GM18519 (cell line): Measurements from ENCODE around the gene CD300A.
"Not testable (repeated sequence)": the region's sequence is repeated elsewhere in the genome, so short reads cannot be mapped to it uniquely, and the experiment has no call there.

Source experiments
- ATAC-seq: cut with Tn5 transposase; IDR thresholded peaks from one replicate; pipeline ENCODE4 v1.9.1; 2021; ENCODE audit warnings: mild to moderate bottlenecking, moderate library complexity; ENCODE audit not compliant: unreplicated experiment, low FRiP score

CD300A gene

DNA sequence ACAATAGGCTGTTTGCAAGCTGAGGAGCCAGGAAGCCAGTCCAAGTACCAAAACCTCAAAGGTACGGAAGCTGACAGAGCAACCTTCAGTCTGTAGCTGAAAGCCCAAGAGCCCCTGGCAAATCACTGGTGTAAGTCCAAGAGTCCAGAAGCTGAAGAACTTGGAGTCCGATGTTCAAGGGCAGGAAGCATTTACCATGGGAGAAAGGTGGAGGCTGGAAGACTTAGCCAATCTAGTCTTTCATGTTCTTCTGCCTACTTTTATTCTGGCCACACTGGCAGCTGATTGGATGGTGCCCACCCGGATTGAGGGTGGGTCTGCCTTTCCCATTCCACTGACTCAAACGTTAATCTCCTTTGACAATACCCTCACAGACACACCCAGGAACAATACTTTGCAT, 49.5 kb downstream of the CD300A start:
- ATAC-seq, result no peak

DNA sequence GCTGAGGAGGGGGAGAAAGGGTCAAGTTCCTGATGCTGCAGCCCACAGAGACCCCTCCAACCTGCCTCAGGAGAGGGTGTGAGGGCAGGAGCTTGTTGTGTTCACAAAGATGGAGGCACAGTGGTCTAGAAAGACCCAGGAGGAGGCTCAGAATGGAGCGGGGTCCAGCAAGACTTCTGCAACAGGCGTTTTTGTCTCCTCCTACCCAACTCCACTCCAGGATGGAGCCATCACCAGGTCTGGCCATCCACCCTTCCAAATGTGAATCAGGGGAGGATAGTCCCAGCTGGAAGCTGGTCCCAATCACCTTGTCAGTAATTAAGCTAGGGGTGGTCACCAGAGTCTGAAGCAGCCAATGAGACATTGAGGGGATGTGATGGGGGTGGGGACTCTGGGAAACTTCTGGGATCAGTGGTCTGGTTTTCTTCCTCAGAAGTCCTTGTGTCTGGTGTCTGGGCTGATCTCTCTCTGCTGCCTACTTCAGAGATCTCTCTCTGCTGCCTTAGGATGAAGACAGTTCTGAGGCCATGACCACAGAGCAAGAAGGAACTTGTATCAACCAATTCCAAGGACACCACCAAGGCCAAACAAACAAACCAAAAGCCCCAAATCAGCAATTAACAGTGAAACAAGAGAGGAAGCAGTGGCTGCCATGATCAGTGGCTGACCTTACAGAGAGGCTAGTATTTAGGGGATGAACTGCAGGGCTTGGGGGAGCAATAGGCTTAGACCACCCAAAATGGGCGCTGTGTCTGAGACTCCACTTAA, 50.3 kb downstream of the CD300A start:
- ATAC-seq, result no peak

DNA sequence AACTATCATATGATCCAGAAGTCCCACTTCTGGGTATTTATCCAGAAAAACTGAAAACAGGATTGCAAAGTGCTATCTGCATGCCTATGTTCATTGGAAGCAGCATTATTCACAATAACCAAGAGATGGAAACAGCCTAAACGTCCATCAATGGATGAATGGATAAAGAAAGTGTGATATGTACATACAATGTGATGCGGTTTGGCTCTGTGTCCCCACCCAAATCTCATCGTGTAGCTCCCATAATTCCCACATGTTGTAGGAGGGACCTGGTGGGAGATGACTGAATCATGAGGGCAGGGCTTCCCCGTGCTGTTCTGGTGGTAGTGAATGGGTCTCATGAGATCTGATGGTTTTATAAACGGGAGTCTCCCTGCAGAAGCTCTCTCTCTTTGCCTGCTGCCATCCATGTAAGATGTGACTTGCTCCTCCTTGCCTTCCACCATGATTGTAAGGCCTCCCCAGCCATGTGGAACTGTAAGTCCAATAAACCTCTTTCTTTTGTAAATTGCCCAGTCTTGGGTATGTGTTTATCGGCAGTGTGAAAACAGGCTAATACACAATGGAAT, 52.1 kb downstream of the CD300A start:
- ATAC-seq, result not testable (repeated sequence)

DNA sequence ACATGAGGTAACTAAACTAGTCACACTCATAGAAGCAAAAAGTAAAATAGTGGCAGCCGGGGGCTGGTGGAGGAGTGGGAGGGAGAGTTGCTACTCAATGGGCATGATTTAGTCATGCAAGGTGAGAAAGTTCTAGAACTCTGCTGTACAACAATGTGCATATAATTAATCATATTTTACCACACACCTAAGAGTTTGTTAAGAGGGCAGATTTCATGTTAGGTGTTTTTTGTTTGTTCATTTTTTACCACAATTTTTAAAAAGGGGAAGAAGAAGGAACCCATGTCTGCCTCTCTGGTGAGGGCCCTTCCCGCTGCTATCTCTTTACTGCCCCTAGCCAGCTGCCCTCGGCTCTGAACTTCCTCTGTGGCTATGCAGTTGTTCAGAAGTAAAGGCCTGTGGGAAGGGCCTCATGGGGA, 53.6 kb downstream of the CD300A start:
- no peak for ATAC-seq

DNA sequence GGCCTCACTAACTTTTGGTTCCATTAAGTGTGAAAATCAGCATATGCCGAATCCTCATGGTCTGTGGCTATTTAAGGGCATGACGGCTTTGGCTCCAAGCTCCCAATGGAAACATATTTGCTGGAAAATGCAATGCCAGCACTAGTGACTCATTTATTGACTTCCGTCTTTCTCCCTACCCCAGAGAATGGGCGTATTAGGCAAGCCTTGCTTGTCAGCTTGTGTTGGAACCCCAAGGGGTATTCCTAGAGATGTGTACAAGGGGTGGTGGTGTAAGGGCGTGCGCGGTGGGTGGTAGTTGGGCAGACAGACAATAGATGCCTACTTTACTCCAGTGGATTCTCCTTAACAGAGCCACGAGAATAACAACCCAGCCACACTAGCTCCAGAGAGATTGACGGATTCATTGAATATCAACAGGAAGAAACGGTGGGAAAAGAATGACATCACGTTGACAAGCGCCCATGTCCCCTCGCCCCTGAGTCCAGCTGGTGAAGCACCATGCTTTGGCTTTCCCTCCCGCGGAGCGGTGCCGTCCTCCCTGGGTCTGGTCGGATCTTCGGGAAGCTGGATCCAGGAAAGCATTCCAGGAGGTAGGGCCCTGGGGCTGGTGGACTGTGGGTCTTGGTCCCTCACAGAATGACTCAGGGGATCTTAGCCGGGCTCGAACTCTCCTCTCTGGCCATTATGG, 54.5 kb downstream of the CD300A start:
- no peak for ATAC-seq

DNA sequence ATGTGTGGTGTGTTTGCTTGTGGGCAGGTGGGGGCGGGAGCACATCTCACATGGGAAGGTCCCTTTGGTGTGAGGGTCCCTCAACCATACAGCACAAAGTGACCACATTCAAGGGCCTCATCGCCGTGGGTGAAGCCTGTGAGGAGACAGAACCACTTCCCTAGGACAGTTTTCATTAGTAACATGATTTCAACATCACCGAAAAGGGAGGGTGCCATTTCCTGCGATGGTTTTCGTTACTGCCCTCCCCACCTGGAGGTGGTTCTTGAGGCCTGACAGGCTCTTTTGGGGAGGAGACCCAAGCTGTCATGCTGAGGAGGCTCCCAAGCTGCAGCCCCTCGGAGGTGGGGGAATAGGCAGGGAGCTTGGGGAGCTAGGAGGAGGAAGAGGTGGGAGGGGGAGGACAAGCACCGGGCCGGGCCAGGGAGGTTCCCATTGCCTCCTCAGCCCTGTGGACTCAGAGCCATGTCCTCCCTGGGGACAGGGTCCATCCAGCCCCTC, 55.3 kb downstream of the CD300A start:
- no peak for ATAC-seq

DNA sequence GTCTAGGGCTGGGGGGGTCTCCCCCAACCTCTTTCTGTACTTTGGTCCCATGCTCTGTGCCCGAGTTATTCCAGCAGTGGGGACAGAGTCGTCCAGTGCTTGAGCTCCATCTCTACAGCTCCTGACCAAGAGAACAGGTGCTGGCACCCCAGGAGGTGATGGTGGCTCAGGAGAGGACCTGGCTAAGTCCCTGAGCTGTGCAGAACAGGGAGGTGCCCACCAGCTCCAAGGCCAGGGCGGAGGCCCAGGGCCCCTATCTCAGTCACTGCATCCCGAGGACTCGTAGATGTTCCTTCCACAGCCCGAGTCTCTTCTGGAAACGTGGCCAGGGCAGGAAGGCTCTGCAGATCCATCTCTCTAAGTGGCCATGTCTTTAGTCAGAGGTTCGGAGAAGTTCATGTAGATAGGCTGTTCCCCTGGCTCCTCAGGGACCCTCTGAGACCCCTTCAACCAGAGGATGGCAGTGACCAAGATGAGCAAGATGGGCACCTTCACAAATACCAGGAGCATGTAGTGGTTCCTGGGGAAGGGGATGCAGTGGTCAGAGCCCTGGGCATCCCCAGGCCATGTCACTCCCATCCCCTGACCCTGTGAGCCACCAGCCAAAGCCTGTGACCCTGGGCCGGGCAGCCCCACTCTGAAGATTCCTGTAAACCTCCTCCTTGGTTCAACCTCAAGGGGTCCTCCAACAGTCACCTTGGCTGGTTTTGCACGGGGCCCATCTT, 56.1 kb downstream of the CD300A start:
- no peak for ATAC-seq

DNA sequence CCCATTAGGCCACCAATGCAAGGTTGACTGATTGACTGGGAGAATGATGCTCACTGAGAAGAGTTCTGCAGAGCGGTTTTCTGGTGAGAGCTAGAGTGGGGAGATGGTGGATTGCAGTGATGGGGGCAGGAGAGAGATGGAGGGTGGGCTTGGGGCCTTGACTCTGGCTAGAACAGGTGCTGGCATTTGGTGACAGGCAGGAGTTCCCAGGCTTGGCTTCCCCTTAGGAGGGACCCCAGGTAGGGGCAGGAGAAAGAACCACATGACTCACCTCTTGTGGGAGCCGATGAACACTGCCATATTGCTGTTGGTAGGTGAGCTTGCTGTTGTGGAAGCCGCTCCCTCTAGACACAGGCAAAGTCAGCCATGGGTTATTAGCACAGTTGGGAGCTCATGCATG, 56.9 kb downstream of the CD300A start:
- ATAC-seq, result no peak

DNA sequence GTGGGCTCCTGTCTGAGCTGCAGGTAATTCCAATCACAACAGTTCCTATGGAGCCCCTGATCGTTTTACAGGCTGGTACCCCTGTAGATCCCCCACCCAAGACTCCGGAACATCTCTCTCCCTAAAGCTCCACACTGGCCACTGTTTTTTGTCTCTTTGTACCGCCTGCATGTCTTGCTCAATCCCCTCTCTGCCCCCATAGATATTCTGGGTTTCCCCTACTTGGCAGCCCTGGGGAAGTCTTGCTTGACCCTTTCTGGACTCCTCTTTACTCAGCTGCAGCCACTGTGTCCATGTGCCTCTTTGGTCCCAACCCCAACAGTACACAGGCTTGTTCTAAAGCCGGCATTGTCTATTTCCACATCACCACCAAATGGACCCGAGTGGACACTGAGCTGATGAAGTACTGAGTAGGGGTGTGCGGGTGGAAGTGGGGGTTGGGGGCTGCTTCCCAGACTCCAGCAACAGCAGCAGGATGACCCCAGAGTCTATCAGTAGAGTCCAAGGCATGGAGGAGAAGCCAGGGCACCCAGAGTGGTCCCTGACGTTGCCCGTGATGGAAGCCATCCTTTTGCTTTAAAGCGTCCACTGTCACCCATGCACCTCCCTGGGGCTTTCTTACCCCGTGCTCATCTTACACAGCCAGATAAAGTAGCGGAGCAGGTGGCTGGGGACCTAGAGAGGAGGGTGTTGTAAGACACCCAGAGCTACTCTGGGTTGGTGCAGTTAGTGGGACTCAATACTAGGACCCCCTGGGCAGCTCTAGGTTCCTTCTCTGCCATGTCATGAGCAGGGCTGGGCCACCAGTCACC, 58.4 kb downstream of the CD300A start:
- ATAC-seq, result no peak

DNA sequence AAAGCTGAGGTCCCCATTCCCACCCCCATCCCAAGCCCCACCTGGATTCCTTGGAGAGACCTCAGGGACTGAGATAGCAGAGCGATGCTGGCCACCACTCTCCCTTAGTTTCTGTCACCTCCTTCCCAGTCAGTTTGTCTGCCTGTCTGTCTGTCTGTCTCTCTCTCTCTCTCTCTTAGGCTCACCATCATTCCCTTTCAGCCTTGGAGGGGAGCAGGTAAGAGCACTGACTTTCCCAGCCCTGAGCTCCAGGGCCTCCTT, 59.0 kb downstream of the CD300A start:
- no peak for ATAC-seq

DNA sequence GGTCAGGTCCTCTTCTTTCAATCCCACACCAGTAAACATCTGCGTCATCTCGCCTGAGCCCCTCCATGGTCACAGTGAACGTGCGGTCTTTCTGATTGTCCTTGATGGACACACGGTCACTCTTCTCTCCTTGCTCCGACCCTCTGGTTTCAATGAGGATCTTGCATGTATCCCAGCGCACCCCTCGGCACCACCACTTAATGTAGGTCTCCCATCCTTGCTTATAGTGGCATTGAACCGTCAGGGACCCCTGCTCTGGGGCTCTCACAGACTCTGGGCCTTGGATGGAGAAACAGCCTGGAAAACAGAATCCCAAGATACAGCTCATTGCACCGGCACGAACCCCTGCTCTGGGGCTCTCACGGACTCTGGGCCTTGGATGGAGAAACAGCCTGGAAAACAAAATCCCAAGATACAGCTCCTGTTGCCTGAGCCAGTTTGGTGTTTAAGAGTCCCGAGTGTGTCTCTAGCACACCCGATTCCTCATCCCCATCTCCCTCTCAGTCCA, 59.4 kb downstream of the CD300A start:
- ATAC-seq, result no peak

DNA sequence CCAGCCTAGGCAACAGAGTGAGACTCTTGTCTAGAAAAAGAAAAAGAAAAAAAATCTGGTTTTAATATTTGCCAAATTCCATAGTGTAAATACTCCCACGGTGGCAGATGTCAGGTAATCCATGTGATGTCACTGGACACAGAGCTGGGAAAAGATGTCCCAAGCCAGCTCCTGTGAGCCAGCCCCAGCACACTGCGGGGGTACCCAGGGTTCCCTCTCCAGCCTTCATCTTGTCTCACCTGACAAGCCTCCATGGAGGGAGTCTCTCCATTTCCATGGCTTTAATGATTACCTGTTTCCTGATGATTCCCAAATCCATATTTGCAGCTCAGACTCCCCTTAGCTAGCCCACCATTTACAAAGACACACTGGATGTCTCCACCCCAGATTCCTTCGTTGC, 60.2 kb downstream of the CD300A start:
- no peak for ATAC-seq

DNA sequence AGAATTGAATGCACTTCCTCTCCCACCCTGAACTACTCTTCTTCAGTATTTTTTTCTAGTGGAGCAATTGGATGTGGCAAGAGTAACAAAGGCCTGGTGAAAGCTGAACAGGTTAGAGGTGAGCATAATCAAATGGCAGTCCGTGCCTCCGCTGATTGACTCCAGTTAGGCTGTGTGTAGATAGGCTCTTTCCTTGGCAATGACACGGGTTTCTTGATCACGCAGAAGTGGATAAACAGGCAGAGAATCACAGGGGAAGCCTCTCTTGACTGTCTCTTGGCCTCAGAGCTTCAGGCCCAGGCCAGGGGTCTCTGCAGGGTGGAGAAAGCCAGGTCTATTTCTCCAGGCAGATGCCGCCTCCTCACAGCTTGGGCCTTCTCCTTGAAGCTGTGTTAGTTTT, 60.6 kb downstream of the CD300A start:
- ATAC-seq, result no peak

DNA sequence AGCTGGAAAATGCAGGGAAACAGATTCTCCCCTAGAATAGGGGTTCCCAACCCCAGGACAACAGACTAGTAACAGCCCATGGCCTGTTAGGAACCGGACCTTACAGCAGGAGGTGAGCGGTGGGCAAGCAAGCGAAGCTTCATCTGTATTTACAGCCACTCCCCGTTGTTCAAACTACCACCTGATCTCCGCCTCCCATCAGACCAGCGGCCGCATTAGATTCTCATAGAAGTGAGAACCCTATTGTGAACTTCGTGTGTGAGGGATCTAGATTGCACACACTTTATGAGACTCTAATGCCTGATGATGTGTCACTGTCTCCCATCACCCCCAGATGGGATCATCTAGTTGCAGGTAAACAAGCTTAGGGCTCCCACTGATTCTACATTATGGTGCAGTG, 61.3 kb downstream of the CD300A start:
- ATAC-seq, result no peak

DNA sequence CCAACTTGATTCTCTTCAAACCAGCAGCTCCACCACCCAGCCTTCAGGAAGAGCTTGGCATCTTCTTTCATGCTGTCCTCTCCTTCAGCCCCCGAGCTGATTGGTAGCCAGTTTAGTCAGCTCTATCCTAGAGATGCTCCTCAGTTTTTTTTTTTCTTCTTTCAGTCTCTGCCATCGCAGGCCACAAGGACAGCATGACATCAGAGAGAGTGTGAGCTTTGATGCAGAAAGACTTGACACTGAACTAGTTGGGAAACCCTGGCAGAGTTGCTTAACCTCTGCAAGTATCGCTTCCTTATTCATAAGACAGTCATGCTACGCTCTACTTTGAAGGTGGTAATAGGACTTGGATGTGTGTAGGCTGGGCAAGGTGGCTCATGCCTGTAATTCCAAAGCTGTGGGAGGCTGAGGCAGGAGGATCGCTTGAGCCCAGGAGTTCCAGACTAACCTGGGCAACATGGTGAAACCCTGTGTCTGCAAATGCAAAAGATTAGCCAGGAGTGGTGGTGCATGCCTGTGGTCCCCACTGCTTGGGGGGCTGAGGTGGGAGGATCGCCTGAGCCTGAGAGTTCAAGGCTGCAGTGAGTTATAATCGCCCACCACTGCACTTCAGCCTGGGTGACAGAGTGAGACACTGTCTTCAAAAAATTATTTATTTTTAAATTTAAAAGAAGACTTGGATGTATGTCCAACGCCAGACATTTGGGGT, 62.2 kb downstream of the CD300A start:
- ATAC-seq, result peak; percentile 90

DNA sequence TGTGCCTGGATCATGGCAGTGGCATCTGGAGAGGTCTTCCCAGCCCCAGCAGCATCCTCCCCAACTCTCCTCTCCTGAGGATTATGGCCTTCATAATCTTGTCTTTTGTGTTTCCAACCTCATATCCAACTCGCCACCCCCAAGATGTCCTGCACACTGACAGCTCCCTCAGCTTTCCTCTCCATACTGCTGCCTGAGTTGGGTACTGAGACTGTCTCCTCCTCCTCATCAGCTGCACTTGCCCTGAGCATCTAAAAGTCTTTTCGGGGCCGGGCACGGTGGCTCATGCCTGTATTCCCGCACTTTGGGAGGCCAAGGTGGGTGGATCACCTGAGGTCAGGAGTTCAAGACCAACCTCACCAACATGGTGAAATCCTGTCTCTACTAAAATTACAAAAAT, 62.8 kb downstream of the CD300A start:
- no peak for ATAC-seq

DNA sequence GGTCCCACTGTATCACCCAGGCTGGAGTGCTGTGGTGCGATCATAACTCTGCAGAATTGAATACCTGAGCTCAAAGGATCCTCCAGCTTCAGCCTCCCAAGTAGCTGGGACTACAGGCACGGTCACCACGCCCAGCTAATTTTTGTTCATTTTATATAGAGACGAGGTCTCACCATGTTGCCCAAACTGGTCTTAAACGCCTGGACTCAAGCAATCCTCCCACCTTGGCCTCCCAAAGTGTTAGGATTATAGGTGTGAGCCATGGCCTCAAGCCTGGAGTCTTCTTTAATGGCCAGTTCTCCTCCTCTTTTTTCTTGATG, 64.4 kb downstream of the CD300A start:
- ATAC-seq, result no peak

DNA sequence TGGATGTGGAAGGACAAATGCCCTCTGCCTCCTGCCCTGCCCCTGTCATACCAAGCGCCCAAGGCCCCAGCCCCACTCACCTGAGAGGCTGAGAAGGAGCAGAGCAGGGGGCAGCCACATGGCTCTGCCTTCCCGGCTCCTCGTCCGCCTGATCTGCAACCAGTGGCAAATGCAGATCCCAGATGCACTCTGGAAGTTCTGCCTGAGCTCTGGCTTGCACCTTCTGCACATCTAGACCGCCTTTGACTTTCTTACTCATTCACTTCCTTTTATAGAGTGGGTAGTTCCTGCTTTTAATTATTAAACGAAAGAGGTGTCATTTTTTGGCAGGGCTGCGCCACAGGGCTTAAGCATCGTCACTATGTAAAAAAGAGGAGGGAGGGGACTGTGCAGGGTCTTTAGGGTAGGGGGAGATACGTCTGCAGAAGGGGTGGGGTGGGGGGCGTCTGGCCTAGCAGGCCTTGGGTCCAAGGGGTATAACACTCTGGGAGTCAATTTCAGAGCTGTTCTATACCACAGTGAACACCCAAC, 64.9 kb downstream of the CD300A start, which contains the start of gene CD300LB:
Gene CD300LB, minus strand, starts transcription at position 245 of the 531 bp plus-strand sequence. Its CDS starts 125 bp downstream, at position 120.
- ATAC-seq, result no peak

DNA sequence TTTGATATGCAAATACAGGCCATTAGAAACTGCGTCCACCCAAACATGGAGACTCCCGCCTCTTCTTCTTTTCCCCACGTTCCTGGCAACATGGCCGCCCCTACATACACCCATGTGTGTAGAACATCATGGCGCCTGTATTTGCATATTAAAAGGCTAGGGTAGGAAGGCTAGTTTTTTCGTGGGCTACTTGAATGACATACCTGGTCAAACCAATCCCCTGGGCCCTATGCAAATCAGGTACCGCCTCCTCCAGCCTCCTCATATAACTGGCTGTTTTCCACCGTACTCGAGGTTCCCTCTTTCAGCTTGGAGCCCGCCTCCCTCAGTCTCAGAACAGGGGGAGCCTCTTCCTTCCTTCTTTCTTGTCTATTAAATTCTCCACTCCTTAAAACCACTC, 65.7 kb downstream of the CD300A start:
- ATAC-seq, result no peak
